HepG2 (cell line): ENCODE results near the gene CDC20. TPM values are rescaled to one million over a fixed set of nuclear protein-coding genes. Genes with fewer than 3 reads are reported as not detected.

Experiments used
- ATAC-seq: fragments of 200-7000 bp; cut with Tn5 transposase; 3 replicates; pipeline ENCODE4 v1.9.1; 2020; ENCODE audit warnings: mild to moderate bottlenecking, moderate library complexity
- BruUV-seq: library from RNA; stranded (reverse); fragments of 400-500 nt; replicated peaks from 2 replicates; lab custom pipeline; 2021; lab: Mats Ljungman, UMichigan
- CTCF ChIA-PET: fragments of 300-600 bp; formaldehyde crosslinking; extraction: SDS; loops from one replicate; lab custom pipeline; 2021; ENCODE audit warnings: low total read pairs, inconsistent platforms, low intra/inter-chr PET ratio; lab: Yijun Ruan, JAX
- POLR2A ChIA-PET: fragments of 350-600 bp; sonication (Branson Sonifier 250); formaldehyde crosslinking; loops from one replicate; lab custom pipeline; 2020; ENCODE audit warnings: antibody characterized with exemption, inconsistent platforms; lab: Yijun Ruan, JAX
- DNase-seq: peaks from one replicate; pipeline ENCODE4 v3.0.0-alpha.2; 2015; ENCODE audit warnings: low spot score
- FAIRE-seq: peaks from 3 replicates; lab custom pipeline; 2011; peaks lifted over from hg19 to GRCh38; lab: Jason Lieb, UNC
- H2AFZ ChIP-seq: one replicate; pipeline ENCODE4 v1.6.1; 2011; ENCODE audit warnings: low read length, inconsistent platforms
- H3K27ac ChIP-seq: fragments of 300-600 bp; 3 replicates; pipeline ENCODE4 v1.8.0; 2011; ENCODE audit warnings: mixed run types, mild to moderate bottlenecking, mixed read lengths, low read length, inconsistent platforms; ENCODE audit not compliant: insufficient read depth; ENCODE audit errors: extremely low read length
- H3K27me3 ChIP-seq, 2 experiments: fragments of 200-600 bp in 1 of 2; 2 replicates in 1 of 2; 3 replicates in 1 of 2; pipeline versions ENCODE4 v1.6.0 to v1.8.0; 2011; ENCODE audit warnings: low read length in 2 of 2, mild to moderate bottlenecking in 2 of 2, moderate library complexity in 2 of 2, inconsistent platforms in 1 of 2; ENCODE audit not compliant: insufficient read depth in 2 of 2, control insufficient read depth in 1 of 2
- H3K36me3 ChIP-seq, 2 experiments: fragments of 200-600 bp in 1 of 2; replicated peaks in 1 of 2; 2 replicates in 1 of 2; 3 replicates in 1 of 2; pipeline versions ENCODE4 v1.5.1 to v1.8.0; 2011; ENCODE audit warnings: low read length in 2 of 2, inconsistent platforms in 1 of 2; ENCODE audit not compliant: insufficient read depth in 2 of 2, control insufficient read depth in 1 of 2
- H3K4me1 ChIP-seq: 2 replicates; pipeline ENCODE4 v1.5.1; 2012; ENCODE audit warnings: low read length, inconsistent platforms; ENCODE audit not compliant: insufficient read depth
- H3K4me2 ChIP-seq: 2 replicates; pipeline ENCODE4 v1.6.0; 2011; ENCODE audit warnings: low read depth, low read length, inconsistent platforms
- H3K4me3 ChIP-seq, 3 experiments: fragments of 200-600 bp in 1 of 3; sonication (generic), shearing (Covaris generic) in 1 of 3; replicated peaks in 1 of 3; 2 replicates each; pipeline ENCODE4 v1.5.1; 2011 to 2016; ENCODE audit warnings: low read length in 3 of 3, inconsistent platforms in 2 of 3, low read depth in 2 of 3, mild to moderate bottlenecking in 2 of 3, control low read depth in 1 of 3, mixed read lengths in 1 of 3; ENCODE audit not compliant: insufficient read depth in 1 of 3
- H3K79me2 ChIP-seq: one replicate; pipeline ENCODE4 v1.6.1; 2011; ENCODE audit warnings: low read length, inconsistent platforms; ENCODE audit not compliant: insufficient read depth
- H3K9ac ChIP-seq: 2 replicates; pipeline ENCODE4 v1.6.0; 2011; ENCODE audit warnings: mild to moderate bottlenecking, low read depth, low read length, inconsistent platforms; ENCODE audit not compliant: insufficient read depth
- H3K9me3 ChIP-seq: 2 replicates; pipeline ENCODE4 v1.5.1; 2012; ENCODE audit warnings: mild to moderate bottlenecking, low read length
- H4K20me1 ChIP-seq: 2 replicates; pipeline ENCODE4 v1.6.0; 2011; ENCODE audit warnings: inconsistent platforms, mild to moderate bottlenecking, low read length, moderate library complexity; ENCODE audit not compliant: insufficient read depth
- BORCS8-MEF2B ChIP-seq: sonication (generic); formaldehyde crosslinking; IDR thresholded peaks from 2 replicates; pipeline ENCODE4 v1.8.0; 2022; ENCODE audit warnings: mild to moderate bottlenecking, missing genetic modification reagents
- DMAP1 ChIP-seq: IDR thresholded peaks from 2 replicates; pipeline ENCODE4 v1.6.1; 2016
- ELF3 ChIP-seq: IDR thresholded peaks from 2 replicates; pipeline ENCODE4 v1.6.1; 2016; ENCODE audit warnings: missing genetic modification reagents, missing compliant biosample characterization
- KMT2B ChIP-seq: IDR thresholded peaks from 2 replicates; pipeline ENCODE4 v1.6.1; 2016; ENCODE audit warnings: missing genetic modification reagents, missing compliant biosample characterization
- NAIF1 ChIP-seq: sonication (generic); formaldehyde crosslinking; IDR thresholded peaks from 2 replicates; pipeline ENCODE4 v1.5.0; 2020; ENCODE audit warnings: mild to moderate bottlenecking, missing genetic modification reagents, borderline replicate concordance
- PHF20 ChIP-seq: sonication (generic); formaldehyde crosslinking; IDR thresholded peaks from 2 replicates; pipeline ENCODE4 v1.5.0; 2020; ENCODE audit warnings: mild to moderate bottlenecking, missing genetic modification reagents
- RARA ChIP-seq: IDR thresholded peaks from 2 replicates; pipeline ENCODE4 v1.6.1; 2016; ENCODE audit warnings: missing genetic modification reagents, missing compliant biosample characterization
- ZNF430 ChIP-seq: sonication (generic); formaldehyde crosslinking; IDR thresholded peaks from 2 replicates; pipeline ENCODE4 v1.9.0; 2021; ENCODE audit warnings: mild to moderate bottlenecking, missing genetic modification reagents
- ZNF550 ChIP-seq: sonication (generic); formaldehyde crosslinking; IDR thresholded peaks from 2 replicates; pipeline ENCODE4 v1.4.0; 2020; ENCODE audit warnings: mild to moderate bottlenecking, missing genetic modification reagents, borderline replicate concordance
- ZNF605 ChIP-seq: sonication (generic); formaldehyde crosslinking; IDR thresholded peaks from 2 replicates; pipeline ENCODE4 v1.8.0; 2022; ENCODE audit warnings: mild to moderate bottlenecking, missing genetic modification reagents
- WGBS: methylation state at CpG from one replicate; pipeline ENCODE4 v1.1.6; 2017; ENCODE audit warnings: low lambda C conversion rate; 5-methylcytosine and 5-hydroxymethylcytosine counted together
- in situ Hi-C: cut with HindIII; loops from 2 replicates; pipeline ENCODE4 v1.10.0; 2017; ENCODE audit warnings: low pct_unique_long_range_greater_than_20kb; ENCODE audit not compliant: extremely low pct_ligation_motif_present
- intact Hi-C: fragments of 100-400 bp; cut with micrococcal nuclease; formaldehyde crosslinking; loops from one replicate; pipeline ENCODE4 v1.10.0; 2022; ENCODE audit not compliant: unreplicated experiment
- polyA plus RNA-seq, 8 experiments: library from polyadenylated mRNA; depleted of rRNA in 3 of 8; stranded (reverse) in 7 of 8; unstranded in 1 of 8; fragments of >200 nt; fragmentation: Illumina TruSeq in 4 of 8; extraction: Trizol in 4 of 8; gene quantifications; 2 replicates each; pipeline versions ENCODE4 v1.2.1 to v1.2.3, GENCODE V29; 2011 to 2016; ENCODE audit warnings: low read depth in 4 of 8, missing spikeins in 1 of 8, mixed read lengths in 1 of 8; ENCODE audit not compliant: insufficient read depth in 1 of 8
- total RNA-seq, 5 experiments: library from RNA; depleted of rRNA; stranded (reverse); fragments of >200 nt; fragmentation: Illumina TruSeq; extraction: Trizol; gene quantifications; 2 replicates each; pipeline ENCODE4 v1.2.3, GENCODE V29; 2016; ENCODE audit warnings: low read depth in 1 of 5
- TF ChIP-seq, protein P1 (sequence below): sonication (generic); formaldehyde crosslinking; IDR thresholded peaks from 2 replicates; pipeline ENCODE4 v1.4.0; 2020; ENCODE audit warnings: mild to moderate bottlenecking, missing genetic modification reagents
- TF ChIP-seq, protein P2 (sequence below): IDR thresholded peaks from 2 replicates; pipeline ENCODE4 v1.6.1; 2016; ENCODE audit warnings: missing compliant biosample characterization, missing genetic modification reagents, borderline replicate concordance

Gene CDC20
- total and polyA plus RNA-seq, 2 of the 13 experiments (the other 11 are each of a cell fraction or from before 2014, with no cell fraction given) = 57.9 to 90.0 TPM

GRCh38 chr1:43349594-43350306 is 9.0 kb upstream of the CDC20 start (continued):
- TF ChIP-seq DMAP1 (CRISPR knock-in tag) (peak; percentile 10; the same call in 1 of the 2 replicates), RARA (CRISPR knock-in tag) (0 out of 2 replicates have a peak, but pooled peaks have one; percentile 1), KMT2B (peak; percentile 7; the same call in 1 of the 2 replicates), ELF3 (CRISPR knock-in tag) (0 out of 2 replicates have a peak, but pooled peaks have one; percentile 3), ZNF430 (CRISPR knock-in tag) (0 out of 2 replicates have a peak, but pooled peaks have one; percentile 26), PHF20 (CRISPR knock-in tag) (0 out of 2 replicates have a peak, but pooled peaks have one; percentile 17), ZNF605 (CRISPR knock-in tag) (peak; percentile 80), NAIF1 (CRISPR knock-in tag) (0 out of 2 replicates have a peak, but pooled peaks have one; percentile 64), BORCS8-MEF2B (CRISPR knock-in tag) (0 out of 2 replicates have a peak, but pooled peaks have one; percentile 17)

DNA sequence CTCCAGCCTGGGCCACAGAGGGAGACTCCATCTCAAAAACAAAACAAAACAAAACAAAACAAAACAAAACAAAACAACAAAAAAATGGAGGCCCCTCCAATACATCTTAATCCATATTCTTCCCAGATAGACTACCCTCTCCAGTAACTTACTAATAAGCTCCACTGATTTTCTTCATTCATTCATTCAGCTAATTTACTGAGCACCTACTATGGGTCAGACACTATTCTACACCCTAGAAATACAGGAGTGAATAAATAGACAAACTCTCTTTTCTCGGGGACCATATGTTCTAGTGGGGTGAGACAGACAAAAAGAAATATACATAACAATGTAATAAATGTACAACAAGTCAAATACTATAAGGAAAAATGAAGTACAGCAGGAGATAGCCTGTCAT is 7.8 kb upstream of the CDC20 start:
- Histone ChIP-seq H3K79me2 (no peaks in the 10 kb centered on the region), H3K9ac (no peak overlapping the region), H3K27me3 (no peaks in the 10 kb centered on the region; a peak in 1 of 5 replicates), H3K36me3 (no peaks in the 10 kb centered on the region), H4K20me1 (no peaks in the 10 kb centered on the region), H3K4me2 (no peak overlapping the region), H3K9me3 (no peaks in the 10 kb centered on the region), H3K4me1 (peaks cover 52% of the 10 kb centered on the region), H3K4me3 (no peak overlapping the region), H3K27ac (no peak overlapping the region), H2AFZ (no peak overlapping the region)
- ChIA-PET POLR2A (interaction anchor here (4.1 kb wide), 1 partner anchor 16 kb away, joined by 32 read pairs; the partner anchor contains the start of gene ELOVL1), CTCF (no interaction called here)
- TF ChIP-seq, protein P1, sequence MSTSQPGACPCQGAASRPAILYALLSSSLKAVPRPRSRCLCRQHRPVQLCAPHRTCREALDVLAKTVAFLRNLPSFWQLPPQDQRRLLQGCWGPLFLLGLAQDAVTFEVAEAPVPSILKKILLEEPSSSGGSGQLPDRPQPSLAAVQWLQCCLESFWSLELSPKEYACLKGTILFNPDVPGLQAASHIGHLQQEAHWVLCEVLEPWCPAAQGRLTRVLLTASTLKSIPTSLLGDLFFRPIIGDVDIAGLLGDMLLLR = no peak
- TF ChIP-seq ZNF550 (CRISPR knock-in tag) = no peak
- TF ChIP-seq, protein P2, sequence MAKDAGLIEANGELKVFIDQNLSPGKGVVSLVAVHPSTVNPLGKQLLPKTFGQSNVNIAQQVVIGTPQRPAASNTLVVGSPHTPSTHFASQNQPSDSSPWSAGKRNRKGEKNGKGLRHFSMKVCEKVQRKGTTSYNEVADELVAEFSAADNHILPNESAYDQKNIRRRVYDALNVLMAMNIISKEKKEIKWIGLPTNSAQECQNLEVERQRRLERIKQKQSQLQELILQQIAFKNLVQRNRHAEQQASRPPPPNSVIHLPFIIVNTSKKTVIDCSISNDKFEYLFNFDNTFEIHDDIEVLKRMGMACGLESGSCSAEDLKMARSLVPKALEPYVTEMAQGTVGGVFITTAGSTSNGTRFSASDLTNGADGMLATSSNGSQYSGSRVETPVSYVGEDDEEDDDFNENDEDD (CRISPR knock-in tag) = no peak
- WGBS = 88% methylated on average over 1 of the region's 1 CpG
- intact Hi-C loops = no loop called here
- BruUV-seq = no TSS peak
- in situ Hi-C loops = no loop called here
- FAIRE-seq (no peak), DNase-seq (no peak), ATAC-seq (no peak)
